SKM-1 treated with dmso at 0.1 percent for 144 hours (cell line): ENCODE measurements around the gene PRF1.

Experiments
- DNase-seq: peaks from one replicate; lab custom pipeline; 2025; ENCODE audit not compliant: unreplicated experiment; lab: John Stamatoyannopoulos, UW

Gene PRF1

DNA sequence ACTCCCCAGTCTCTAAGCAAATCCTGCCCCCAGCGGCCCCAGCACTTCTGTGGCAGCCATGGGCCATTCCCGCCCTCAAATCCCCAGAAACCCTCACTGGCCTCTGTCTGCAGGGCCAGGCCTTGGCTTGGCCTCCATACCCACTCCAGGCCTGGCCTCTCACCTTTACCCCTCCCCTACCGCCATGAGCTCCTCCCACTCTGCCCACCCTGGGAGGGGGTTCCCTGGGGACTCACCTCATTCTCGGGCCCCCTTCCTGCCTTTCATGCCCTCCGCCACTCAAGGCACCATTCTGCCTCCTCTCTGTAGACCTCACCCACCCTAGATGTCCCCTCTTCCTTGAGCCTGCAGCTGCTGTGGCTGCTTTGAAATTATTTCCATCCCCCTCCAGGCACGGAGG, 41.0 kb downstream of the PRF1 start:
- DNase-seq: no peak

DNA sequence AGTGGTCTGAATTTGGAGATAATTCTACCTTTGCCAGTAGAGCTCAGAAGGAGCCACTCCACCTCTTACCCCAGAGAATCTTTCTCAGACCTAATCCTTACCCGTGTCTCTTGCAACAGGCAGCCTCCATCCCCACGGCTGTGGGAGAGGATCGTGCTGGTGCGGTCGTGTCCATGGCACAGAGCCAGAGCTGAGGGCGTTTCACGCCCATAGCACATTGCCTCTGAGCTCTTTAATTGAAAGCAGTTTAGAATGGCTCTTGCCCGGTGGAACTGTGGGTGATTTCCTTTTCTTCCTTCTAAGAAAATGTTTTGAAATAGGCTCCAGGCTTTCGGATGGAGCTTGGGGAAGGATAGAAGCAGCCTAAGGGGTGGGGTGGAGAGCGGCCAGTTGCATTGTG, 41.5 kb downstream of the PRF1 start:
- no peak for DNase-seq

DNA sequence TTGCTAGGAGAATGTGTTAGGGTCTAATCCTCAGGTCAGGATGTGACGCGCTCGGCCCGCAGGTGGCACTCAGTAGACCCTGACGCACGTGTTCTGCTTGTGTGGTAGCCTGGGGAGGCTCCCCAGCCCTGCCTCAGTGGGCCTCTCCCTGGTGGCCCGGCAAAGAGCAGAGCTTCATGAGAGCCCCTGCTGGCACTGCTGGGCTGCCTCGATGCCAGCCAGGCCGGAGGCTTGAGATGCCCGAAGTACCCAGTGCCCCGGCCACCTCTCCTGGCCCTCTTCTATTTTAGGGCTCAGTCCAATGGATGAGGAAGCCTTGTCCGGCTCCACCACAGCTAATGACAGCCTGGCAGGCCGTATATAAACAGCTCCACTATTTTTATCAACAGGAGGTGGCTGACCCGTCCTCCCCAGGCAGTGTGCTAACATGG, 42.0 kb downstream of the PRF1 start:
- no peak for DNase-seq

DNA sequence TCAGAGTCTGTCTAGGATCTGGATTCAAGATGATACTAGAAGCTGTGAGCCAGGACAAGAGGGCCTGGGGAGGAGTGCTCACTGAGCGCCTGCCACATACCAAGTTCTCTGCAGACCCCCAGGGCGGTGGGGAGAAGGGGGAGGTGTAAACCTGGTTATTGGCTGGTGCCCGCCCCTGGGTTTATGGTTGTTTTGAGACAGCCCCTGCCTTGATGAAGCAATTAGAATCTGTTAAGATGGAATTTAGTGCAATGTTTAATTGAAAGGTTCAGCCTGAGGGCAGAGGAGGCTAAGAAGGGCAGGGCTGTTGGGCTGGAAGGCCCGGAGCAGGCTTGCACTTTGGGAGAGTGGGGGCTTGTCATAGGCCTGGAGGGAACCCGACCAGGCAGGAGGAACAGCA, 42.7 kb downstream of the PRF1 start:
- no peak for DNase-seq

DNA sequence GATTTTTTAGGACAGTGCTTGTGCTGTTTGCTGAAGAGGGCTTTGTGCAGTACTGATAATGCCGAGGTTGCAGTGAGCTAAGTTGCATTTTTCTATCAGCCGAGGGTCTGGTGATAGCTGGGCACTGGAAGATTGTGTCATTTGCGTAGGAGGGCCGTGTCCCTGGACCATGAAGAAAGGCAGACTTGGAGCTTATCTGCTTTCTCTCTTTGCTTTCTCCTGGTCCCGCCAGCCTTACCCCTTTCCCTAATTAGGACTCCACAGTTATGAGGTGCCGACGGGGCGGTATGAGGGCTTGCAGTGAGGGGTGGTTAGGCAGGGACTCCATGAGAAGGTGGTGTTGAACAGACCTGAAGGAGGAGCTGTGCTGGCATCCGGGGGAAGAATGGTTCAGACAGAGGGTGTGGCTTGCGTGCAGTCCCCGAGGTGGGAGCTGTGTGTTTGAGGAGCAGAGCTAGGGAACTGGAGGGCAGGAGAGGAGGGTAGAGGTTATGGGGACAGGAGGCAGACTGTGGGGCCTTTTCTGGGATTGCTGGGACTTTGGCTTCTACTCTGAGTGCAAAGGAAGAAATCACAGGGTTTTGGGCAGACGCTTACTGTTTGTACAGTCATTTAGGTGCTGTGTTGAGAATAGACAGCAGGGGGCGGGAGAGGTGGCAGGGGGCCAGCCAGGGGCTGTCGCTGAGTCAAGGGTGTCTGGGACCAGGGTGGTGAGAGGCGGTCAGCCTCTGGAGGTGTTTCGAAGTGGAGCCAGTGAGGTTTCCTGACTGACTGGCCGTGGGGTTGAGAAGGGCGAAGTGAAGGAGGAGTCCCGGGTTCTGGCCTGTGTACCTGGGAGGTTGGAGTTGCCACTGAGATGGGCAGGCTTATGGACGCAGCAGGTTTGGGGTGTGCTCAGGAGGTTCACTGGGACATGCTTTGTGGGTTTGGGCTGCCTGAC, 43.4 kb downstream of the PRF1 start:
- DNase-seq: no peak

DNA sequence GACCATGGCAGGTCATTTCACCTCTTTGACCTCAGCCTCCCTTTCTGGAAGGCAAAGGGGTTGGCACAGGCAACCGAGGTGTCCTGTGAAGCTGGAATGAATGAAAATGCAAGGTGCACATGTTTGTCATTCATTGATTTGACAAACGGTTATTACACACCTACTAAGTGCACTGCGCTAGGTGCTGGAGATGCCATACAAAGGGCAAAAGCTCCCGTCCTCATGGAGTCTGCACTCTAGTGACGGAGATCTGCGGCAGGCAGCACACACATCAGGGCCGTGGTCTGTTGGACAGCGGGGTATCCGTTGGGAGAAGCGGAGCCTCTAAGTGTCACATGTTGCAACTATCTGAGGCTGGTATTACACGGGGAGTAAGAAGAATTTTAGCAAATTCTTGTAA, 44.2 kb downstream of the PRF1 start:
- DNase-seq: no peak

DNA sequence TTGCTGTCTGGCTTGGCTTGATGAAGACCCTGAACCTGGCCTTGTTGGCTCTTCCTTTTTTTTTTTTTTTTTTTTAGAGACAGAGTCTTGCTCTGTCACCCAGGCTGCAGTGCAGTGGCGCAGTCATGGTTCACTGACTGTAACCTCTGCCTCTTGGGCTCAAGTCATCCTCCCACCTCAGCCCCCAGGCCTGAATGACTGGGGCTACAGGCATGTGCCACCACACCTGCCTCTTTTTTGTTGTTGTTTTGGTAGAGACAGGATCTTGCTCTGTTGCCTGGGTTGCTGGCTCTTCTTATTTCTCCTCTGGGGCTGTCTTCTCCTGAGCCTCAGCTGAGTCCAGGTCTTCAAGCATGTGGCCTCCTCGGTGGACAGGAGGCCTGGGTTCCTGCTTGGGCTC, 44.7 kb downstream of the PRF1 start:
- no peak for DNase-seq

DNA sequence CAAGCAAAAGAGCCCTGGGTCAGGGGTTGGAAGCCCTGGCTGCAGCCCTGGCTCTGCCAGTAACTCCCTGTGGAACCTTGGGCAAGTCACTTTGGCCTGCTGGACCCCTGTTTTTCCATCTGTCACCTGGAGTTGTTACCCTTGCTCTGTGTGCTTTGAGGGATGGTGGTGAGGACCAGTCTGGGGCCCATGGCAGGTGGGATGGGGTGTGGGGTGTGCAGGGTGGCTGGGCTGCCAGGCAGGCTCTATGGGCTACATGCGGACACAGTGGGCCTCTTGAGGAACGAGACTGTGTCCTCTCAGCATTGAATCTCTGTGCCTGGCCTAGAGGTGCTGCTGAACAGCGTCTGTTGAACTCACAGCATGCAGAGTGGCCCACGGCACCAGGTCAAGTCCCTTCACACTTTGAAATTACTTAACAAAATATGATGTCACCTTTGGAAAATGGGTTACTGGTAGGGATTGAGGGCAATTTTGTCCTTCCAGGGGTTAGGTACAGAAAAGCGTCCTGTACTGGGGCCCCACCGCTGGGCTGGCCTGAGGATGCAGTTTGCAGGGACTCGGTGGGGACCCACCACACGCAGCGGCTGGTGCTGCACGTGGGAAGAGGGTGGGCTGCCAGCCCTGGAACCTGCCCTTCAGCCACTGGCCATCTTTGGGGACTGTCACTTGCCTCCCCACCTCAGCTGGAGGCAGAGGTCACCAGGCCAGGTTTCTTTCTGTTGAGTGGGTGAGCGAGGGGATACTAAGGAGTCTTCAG, 45.3 kb downstream of the PRF1 start:
- DNase-seq: no peak

DNA sequence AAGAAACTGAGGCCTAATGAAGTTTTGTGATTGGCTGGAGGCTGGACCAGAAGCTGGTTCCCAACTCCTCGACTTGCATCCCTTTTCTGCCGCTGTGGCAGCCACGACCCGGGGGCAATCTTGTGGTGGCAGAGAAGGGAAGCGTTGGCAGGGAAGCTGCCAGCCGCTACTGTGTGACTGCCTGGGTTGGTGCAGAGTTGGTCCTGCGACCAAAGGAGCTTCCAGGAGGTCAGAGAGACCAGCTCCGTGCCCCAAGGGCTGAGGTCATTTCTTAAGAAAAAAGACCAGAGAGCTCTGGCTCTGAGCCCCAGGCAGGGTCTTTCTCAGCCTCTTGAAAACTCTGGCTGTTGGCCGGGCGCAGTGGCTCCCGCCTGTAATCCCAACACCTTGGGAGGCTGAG, 47.2 kb downstream of the PRF1 start:
- no peak for DNase-seq

DNA sequence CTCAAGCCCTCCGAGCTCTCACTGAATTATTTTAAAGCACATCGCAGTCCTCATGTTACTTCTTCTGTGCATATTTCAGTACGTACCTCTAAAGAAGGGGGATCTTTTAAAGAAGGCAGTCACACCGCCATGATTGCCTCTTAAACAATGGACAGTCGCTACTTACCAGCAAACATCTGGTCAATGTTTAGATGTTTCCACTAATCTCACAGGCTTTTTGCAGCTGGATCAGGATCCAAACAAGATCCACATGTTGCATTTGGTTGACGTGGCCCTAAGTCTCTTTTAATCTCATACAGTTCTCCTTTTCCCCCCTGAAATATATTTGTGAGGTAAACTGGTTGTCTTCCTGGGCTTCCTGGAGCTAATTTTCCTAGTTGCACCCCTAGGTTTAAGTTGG, 50.0 kb downstream of the PRF1 start:
- DNase-seq: no peak

DNA sequence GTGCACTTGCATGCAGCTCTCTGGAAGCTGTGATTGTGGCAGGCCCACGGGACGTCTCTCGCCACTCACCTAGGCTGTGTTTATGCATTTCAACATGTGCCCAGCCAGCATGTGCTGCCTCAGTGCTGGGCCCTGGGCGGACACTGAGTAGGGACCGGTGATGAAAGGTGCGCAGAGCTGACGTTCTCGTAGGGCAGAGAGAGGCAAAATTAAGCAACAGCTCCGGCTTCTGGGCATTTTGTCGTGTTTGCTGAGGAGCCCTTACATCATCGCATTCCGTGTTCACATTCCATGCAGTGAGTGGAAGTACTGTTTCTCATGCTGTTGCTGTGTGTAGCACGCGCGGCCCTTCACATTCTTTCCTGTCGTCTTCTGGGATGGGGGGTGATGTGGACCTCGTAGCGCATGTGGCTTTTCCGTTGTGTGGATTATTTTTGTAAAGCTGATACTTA, 50.5 kb downstream of the PRF1 start:
- DNase-seq: no peak

DNA sequence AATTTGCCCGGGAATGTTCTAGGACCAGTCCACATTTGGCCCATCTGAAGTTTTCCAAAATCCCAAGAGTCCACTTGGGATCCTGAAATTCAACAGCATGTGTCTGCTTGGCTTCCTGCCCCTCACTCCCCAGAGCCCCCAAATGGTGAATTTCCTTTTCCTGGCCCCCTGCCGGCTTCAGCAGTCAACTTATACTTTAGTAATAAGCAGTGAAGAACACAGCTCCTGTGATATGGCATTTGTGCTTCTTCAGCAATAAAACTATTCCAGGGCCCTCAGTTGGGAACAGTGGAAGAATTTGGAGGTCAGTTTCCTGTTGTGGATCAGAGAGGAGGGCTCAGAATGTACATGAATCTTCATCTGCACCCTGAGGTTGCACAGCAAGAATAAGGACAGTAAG, 51.1 kb downstream of the PRF1 start:
- no peak for DNase-seq

DNA sequence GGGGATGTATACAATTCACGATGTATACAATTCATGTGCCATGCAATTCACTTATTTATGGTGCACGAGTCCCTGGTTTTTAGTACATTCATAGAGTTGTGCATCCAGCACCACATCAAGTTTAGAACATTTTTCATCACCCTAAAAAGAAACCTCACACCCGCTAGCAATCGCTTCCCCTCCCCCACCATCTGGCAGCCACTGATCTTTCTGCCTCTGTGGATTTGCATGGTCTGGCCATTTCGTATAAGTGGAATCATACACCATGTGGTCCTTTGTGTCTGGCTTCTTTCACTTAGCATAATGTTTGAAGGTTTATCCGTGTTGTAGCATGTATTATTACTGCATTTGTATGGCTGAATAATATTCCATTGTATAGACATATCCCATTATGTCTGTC, 52.1 kb downstream of the PRF1 start:
- no peak for DNase-seq

DNA sequence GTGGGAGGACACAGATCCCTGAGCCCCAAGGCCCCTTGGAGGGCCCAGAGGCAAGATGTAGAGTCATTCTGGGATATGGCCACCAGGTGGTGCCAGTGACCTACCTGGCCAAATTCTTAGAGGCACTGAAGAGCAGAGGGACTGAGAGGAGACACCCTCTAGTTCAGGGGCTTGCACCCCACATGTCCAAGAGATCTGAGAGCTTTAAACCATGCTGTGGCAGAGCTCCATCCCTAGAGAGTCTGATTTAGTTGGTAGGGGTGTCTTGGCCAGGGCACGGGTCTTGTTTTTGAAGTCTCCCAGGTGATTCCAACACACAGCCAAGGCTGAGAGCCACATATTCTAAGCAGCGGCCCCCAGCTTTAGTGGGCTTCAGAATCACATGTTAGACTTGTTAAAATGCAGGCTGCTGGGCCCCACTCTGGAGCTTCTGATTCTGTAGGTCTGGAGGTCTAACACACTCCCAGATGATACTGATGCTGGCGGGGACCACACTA, 52.5 kb downstream of the PRF1 start:
- DNase-seq: peak; percentile 48

DNA sequence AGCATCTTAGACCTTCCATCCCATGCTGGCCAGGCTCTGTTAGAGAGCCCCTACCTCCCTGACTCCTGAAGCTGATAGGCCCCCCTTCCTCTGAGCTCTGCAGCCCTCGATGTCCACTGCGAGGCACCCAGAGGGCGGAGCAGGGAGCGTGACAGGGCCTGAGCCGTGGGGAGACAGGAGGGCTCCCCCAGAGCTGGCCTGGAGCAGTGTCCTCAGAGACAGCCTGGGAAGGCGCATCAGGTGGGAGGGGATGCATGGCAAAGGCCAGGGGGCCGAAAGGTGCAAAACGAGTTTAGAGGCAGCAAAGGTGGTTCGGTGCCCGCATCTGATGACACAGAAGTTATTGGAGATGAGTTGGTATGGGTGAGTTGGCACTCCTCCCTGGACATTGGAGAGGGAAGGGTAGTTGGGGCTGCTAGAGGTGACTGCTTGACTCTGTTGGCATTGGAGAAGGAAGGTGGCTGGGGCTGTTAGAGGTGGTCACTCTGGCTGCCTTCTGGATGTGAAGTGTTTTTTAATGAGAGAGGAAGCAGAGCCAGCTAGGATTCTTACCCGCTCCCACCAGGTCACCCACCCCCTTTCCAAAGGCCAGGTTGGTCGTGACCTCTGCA, 53.1 kb downstream of the PRF1 start:
- no peak for DNase-seq
